ENCODE measurements around the gene MACF1. TPM values are rescaled to one million over a fixed set of nuclear protein-coding genes. Genes with fewer than 3 reads are reported as not detected.

MACF1 gene
- total and polyA plus RNA-seq, 8 donors, result 16.8 to 662 (median 236) TPM

DNA sequence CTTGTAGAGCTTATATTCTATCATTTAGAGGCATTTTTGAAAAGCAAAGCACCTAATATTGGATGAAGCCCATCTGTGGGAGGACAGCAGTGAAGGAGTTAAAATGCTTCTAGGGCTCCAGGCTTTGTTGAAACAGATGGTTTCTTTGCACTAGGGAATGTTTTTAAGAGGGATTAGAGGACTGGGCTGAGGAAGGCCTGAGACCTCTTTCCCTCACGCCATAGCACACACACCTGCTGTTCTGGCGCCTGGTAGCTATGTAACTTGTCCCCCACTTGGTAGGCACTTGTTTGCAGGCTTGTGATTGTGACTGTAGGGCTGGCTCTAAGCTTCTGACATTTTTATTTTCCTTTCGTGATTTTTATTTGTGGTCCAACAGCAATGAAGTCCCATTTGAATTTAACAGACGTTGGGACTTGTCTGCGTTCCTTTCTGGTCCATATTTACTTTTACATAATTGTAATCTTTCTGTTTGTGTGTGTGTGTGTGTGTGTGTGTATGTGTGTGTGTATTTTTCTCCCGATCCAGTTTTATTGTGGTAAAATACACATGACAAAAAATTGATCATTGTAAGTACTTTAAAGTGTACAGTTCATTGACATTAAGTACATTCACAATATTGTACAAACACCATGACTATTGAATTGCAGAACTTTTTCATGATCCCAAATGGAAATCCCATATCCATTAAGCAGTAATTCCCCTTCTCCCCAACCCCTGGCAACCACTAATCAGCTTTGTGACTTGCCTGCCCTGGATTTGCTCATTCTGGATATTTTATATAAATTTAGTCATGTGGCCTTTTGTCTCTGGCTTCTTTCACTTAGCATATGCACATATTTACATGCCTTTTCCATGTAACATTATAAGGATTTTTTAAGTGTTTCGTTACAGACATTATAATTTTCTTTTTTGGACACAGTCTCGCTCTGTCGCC, 33.5 kb upstream of the MACF1 start:
- no peaks in the 10 kb centered on the region for H3K9me3 ChIP-seq
- intact Hi-C loops (cut with DNase I; ENCODE audit: low total_unique reads), result no loop called here
- peaks cover 49 to 93% (median 64%) of the 10 kb centered on the region in 4 donors for H3K4me1 ChIP-seq
- peak in 1 of 2 donors; percentile 57 for DNase-seq
- no peaks in the 10 kb centered on the region for H3K27me3 ChIP-seq
- no peaks in the 10 kb centered on the region for H3K36me3 ChIP-seq
- H3K27ac ChIP-seq, result peak overlapping the region in 2 of 5 donors; percentile 13 to 35
- WGBS, 5 donors, result 52 to 72% (median 56%) methylated on average over 9 of the region's 9 CpGs
- H3K4me3 ChIP-seq, result no peak overlapping the region
- no peak for TF ChIP-seq EP300 (IDR thresholded peaks at IDR 0.05)
- TF ChIP-seq POLR2A (IDR thresholded peaks at IDR 0.05), result no peak
- no peak for TF ChIP-seq POLR2AphosphoS5 (IDR thresholded peaks at IDR 0.05)
- TF ChIP-seq, protein P1, sequence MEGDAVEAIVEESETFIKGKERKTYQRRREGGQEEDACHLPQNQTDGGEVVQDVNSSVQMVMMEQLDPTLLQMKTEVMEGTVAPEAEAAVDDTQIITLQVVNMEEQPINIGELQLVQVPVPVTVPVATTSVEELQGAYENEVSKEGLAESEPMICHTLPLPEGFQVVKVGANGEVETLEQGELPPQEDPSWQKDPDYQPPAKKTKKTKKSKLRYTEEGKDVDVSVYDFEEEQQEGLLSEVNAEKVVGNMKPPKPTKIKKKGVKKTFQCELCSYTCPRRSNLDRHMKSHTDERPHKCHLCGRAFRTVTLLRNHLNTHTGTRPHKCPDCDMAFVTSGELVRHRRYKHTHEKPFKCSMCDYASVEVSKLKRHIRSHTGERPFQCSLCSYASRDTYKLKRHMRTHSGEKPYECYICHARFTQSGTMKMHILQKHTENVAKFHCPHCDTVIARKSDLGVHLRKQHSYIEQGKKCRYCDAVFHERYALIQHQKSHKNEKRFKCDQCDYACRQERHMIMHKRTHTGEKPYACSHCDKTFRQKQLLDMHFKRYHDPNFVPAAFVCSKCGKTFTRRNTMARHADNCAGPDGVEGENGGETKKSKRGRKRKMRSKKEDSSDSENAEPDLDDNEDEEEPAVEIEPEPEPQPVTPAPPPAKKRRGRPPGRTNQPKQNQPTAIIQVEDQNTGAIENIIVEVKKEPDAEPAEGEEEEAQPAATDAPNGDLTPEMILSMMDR (IDR thresholded peaks at IDR 0.05), result no peak

DNA sequence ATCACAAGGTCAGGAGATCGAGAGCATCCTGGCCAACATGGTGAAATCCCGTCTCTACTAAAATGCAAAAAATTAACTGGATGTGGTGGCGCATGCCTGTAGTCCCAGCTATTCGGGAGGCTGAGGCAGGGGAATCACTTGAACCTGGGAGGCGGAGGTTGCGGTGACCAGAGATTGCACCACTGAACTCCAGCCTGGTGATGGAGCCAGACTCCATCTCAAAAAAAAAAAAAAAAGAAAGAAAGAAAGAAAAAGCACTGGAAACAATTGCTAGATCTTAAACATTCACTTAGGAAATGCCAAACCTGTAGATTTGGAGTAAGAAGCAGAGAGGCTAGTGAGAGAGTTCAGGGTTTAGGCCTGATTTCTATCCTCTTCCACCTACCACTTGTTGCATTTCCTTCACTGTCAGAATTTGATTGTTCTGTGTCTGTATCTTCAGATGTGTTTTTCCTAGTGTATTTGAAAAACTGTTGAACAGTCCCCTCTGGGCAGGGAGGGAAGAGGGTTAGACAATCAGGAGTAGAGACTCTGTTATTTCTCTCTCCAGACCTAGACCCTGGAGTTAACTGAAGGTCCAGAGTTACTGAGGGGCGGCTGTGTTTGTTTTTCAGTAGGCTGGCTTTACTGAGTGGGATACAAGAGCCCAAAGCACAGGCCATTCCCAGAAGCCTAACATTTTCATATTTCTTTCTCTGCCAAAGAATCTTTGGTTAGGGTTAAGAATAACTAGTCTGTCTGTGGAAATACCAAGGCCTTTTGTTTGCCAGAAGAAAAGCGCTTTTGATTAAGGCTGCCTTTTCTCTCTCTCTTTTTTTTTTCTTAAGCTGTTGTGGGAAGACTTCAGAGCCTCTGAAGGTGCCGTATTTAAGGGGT, 31.1 kb upstream of the MACF1 start:
- Histone ChIP-seq H3K36me3 (no peaks in the 10 kb centered on the region), H3K4me1 (peaks cover 42 to 96% (median 59%) of the 10 kb centered on the region in 4 donors), H3K27ac (peak overlapping the region; percentile 50 to 75 (median 68)), H3K27me3 (no peaks in the 10 kb centered on the region), H3K4me3 (no peak overlapping the region), H3K9me3 (no peaks in the 10 kb centered on the region)
- 61 to 71% (median 70%) methylated on average over 9 of the region's 9 CpGs for WGBS, 5 donors
- no peak for DNase-seq
- TF ChIP-seq, protein P1 (IDR thresholded peaks at IDR 0.05), result no peak
- TF ChIP-seq EP300 (IDR thresholded peaks at IDR 0.05) (no peak), POLR2AphosphoS5 (IDR thresholded peaks at IDR 0.05) (no peak), POLR2A (IDR thresholded peaks at IDR 0.05) (no peak)
- intact Hi-C loops (cut with DNase I; ENCODE audit: low total_unique reads), result no loop called here

DNA sequence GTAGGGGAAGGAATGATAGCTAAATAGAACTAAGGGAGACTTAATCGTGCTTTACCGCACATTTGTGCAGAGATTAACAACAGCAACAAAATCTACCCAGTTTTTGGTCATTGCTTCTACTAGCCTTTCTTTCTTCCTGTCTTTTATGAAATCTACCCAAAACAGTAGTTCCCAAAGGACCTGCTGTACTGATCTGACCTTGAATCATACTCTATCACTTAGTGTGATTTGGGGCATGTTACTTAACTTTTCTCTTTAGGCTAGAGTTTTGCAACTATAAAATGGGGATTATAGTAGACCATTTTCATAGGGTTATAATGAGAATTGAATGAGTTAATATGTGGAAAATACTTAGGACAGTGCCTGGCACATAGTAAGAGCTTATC, 30.5 kb upstream of the MACF1 start:
- intact Hi-C loops (cut with DNase I; ENCODE audit: low total_unique reads), result no loop called here
- WGBS, 5 donors, result 4 to 40% (median 26%) methylated on average over 2 of the region's 2 CpGs

More for the DNA sequence above, 30.5 kb upstream of the MACF1 start:
- H3K4me3 ChIP-seq, result no peak overlapping the region
- H3K27me3 ChIP-seq, result no peaks in the 10 kb centered on the region
- H3K36me3 ChIP-seq, result no peaks in the 10 kb centered on the region
- no peak for TF ChIP-seq POLR2AphosphoS5 (IDR thresholded peaks at IDR 0.05)
- TF ChIP-seq, protein P1 (IDR thresholded peaks at IDR 0.05), result no peak
- TF ChIP-seq POLR2A (IDR thresholded peaks at IDR 0.05), result no peak
- TF ChIP-seq EP300 (IDR thresholded peaks at IDR 0.05), result no peak
- peaks cover 48 to 97% (median 65%) of the 10 kb centered on the region in 4 donors for H3K4me1 ChIP-seq
- no peak for DNase-seq
- H3K27ac ChIP-seq, result peak overlapping the region in 4 of 5 donors; percentile 50 to 75 (median 70)
- H3K9me3 ChIP-seq, result no peaks in the 10 kb centered on the region
